HG03442 (cell line): Measurements from ENCODE around the gene CDX4.
"Not testable (repeated sequence)": the region's sequence is repeated elsewhere in the genome, so short reads cannot be mapped to it uniquely, and the experiment has no call there.

ENCODE experiments used
- ATAC-seq: cut with Tn5 transposase; IDR thresholded peaks from one replicate; pipeline ENCODE4 v1.9.1; 2021; ENCODE audit warnings: mild to moderate bottlenecking, moderate library complexity; ENCODE audit not compliant: unreplicated experiment

CDX4 gene

GRCh38 chrX:73446831-73447230, at the start of gene CDX4:
Gene CDX4 (plus strand): TSS chrX:73447053. CDS start chrX:73447254, 201 bp downstream.
- no peak for ATAC-seq

- no peak for ATAC-seq
These were observed 48.5 kb upstream of the CDX4 start for GRCh38 chrX:73398185-73398914.

GRCh38 chrX:73400136-73400748, 46.6 kb upstream of the CDX4 start:
- ATAC-seq, result no peak

GRCh38 chrX:73401591-73402266, 45.1 kb upstream of the CDX4 start:
- no peak for ATAC-seq

GRCh38 chrX:73412930-73413329, 33.9 kb upstream of the CDX4 start:
- ATAC-seq, result no peak

- no peak for ATAC-seq
These were observed 500 bp downstream of the CDX4 start for GRCh38 chrX:73447311-73447794.

- ATAC-seq, result no peak
These were observed 1.5 kb downstream of the CDX4 start for GRCh38 chrX:73448379-73448778.

- no peak for ATAC-seq
These were observed 8.3 kb downstream of the CDX4 start for GRCh38 chrX:73455171-73455570.

- no peak for ATAC-seq
These were observed 10.5 kb downstream of the CDX4 start for GRCh38 chrX:73457306-73457705.

GRCh38 chrX:73468376-73468775, 21.5 kb downstream of the CDX4 start:
- ATAC-seq, result no peak

GRCh38 chrX:73478961-73479360, 32.1 kb downstream of the CDX4 start:
- ATAC-seq, result no peak

- no peak for ATAC-seq
These were observed 34.7 kb downstream of the CDX4 start for GRCh38 chrX:73481521-73481920.

GRCh38 chrX:73490661-73491060, 43.8 kb downstream of the CDX4 start:
- ATAC-seq, result no peak

GRCh38 chrX:73492178-73492577, 45.3 kb downstream of the CDX4 start:
- ATAC-seq, result not testable (repeated sequence)
